PC-9 (cell line): ENCODE measurements around the gene SNAP47.

Experiments used
- EZH2 ChIP-seq: fragments of 200-600 bp; sonication (generic); IDR thresholded peaks from 2 replicates; pipeline ENCODE4 v1.8.0; 2017; ENCODE audit warnings: antibody characterized with exemption, low read depth
- TF ChIP-seq, protein P1 (sequence below): fragments of 200-600 bp; sonication (generic); conservative IDR thresholded peaks from 2 replicates; pipeline ENCODE4 v1.6.1; 2017; ENCODE audit warnings: mixed run types, antibody characterized with exemption, mild to moderate bottlenecking, moderate library complexity

DNA sequence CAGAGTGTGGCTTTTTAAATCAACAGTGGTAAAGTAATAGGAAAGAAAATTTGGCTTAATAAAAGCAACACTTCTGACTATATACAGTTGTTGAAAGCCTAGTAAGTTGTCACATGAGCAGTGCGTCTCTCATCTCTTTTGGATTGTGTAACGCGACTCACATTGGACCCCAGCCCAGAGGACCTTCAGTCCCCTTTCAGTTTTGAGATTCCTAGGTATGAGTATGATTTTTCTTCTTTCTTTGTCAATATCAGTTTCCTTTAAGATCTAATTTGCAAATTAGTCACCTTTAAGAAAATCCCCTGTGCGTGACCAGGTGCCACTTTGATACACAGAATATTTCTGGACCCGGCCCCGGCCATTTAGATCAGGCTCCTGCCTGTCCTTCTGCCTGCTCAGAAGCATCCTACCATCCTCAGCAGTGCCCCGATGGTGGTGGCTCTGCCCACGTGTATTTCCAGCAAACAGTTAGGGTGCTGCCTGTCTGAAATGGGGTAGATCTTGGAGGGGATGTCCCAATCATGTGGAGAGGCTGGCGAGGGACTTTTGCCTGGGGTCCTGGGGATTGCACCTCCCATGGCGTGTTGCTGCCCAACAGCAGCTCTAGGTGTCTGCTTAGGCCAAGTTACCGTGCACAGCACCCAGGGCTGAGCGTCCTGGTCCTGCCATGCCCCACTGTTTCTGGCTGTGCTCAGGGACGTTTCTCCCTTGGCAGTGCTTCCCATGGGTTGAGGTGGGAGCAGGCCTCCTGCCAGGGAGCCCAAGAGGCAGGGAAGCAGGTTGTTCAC lies 21.1 kb downstream of the SNAP47 start:
- TF ChIP-seq, protein P1, sequence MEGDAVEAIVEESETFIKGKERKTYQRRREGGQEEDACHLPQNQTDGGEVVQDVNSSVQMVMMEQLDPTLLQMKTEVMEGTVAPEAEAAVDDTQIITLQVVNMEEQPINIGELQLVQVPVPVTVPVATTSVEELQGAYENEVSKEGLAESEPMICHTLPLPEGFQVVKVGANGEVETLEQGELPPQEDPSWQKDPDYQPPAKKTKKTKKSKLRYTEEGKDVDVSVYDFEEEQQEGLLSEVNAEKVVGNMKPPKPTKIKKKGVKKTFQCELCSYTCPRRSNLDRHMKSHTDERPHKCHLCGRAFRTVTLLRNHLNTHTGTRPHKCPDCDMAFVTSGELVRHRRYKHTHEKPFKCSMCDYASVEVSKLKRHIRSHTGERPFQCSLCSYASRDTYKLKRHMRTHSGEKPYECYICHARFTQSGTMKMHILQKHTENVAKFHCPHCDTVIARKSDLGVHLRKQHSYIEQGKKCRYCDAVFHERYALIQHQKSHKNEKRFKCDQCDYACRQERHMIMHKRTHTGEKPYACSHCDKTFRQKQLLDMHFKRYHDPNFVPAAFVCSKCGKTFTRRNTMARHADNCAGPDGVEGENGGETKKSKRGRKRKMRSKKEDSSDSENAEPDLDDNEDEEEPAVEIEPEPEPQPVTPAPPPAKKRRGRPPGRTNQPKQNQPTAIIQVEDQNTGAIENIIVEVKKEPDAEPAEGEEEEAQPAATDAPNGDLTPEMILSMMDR: no peak
- no peak for TF ChIP-seq EZH2
